RPMI8226 (cell line): ENCODE measurements around the gene ZFP28.

Experiments
- DNase-seq: peaks from one replicate; pipeline ENCODE4 v3.0.0-alpha.2; 2015

The ZFP28 gene

DNA sequence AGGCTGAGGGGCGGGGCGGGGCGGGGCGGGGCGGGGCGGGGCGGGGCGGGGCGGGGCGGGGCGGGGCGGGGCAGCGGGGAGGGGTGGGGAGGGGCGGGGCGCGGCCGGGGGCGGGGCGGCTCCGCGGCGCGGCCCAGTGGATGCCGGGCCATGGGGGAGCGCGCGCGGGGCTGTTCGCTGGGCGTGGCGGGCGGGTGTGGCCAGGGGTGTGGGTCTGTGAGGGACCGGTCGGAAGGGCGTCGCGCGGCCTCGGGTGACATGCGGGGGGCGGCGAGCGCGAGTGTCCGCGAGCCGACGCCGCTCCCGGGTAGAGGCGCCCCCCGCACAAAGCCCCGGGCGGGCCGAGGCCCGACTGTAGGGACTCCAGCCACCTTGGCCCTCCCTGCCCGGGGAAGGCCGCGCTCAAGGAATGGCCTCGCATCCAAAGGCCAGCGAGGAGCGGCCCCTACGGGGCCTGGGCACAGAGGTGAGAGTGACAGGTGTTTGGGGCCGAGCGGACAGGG is at the start of gene ZFP28:
TSS of gene ZFP28 (plus strand) at position 188 of the 503 bp plus-strand sequence. CDS start at position 259, 71 bp downstream.
- DNase-seq, result no peak

DNA sequence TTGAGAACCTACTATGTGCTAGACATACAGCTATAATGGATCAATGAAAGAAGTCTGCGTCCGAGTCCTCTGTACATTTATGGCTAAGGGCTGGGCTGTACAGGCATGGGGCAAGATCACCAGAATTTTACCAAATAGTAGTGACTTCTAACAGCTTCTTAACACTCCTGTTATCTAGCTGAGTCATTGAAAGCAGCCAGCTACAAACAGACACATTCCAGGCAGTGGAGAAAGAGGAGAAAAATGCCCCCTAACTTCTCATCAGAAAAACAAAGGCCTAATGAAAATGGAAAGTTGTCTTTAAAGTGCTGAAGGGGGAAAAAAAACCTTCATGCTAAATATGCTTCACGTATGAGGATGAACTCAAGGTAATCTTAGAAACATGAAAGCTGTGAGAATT is 47.3 kb upstream of the ZFP28 start:
- DNase-seq, result no peak

DNA sequence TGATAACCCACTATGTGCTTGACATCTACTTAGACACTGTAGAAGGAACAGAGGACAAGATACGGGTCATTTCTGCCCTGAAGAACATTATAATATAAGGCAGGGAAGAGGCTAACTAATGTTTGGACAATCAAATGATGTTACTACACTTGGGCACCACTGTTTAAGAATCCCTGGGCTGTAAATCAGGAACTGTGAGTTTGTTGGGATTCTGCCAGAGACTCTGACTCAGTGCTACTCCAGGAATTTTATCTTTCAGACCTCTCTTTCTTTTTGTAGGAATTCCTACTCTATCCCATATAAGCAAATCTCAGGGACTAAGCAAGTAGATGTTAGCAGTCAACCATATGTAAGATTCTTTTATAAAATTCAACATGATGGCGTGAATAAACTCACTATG is 34.2 kb upstream of the ZFP28 start:
- no peak for DNase-seq

DNA sequence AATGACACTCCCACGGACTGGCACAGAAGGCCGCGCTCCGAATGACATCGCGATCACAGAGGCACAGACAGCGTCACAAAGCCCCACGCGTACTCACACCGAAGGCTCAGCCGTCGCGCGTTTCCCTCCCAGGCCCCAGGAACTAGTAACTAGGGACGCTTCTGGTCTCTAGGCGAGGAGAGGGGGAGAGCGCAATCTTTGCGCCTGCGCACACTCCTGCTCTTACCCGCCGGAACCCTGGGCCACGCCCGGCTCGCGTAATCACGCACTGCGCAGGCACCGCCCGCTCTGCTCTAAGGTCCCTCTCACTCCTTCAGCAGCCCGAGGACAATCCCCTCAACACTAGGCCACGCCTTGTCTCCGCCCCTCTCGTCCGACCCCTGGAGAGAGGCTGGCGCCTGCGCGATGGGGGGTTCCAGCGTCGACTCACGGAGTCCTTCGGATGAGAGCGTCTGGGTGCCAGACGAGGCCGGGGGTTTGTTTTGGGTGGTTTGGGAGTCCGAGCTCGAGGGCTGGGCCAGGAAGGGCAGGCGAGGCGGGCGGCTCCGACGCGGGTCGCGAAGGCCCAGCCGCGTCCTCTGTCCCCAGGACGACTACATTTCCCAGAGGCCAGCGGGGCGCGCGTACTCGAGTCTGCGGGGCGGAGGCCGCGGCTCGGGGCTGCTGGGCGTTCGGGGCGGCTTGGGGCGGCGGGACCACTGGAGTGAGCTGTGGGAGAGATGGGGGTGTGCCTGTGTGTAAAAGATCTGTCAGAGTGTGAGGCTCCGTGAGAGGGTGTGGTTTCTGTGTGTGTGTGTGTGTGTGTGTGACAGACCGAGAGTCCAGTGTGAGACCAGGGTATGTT is 31.1 kb upstream of the ZFP28 start, which contains the start of gene ZNF471:
TSS of gene ZNF471 (plus strand) at position 410 of the 844 bp plus-strand sequence. CDS start 3,717 bp downstream, outside the sequence.
- no peak for DNase-seq

DNA sequence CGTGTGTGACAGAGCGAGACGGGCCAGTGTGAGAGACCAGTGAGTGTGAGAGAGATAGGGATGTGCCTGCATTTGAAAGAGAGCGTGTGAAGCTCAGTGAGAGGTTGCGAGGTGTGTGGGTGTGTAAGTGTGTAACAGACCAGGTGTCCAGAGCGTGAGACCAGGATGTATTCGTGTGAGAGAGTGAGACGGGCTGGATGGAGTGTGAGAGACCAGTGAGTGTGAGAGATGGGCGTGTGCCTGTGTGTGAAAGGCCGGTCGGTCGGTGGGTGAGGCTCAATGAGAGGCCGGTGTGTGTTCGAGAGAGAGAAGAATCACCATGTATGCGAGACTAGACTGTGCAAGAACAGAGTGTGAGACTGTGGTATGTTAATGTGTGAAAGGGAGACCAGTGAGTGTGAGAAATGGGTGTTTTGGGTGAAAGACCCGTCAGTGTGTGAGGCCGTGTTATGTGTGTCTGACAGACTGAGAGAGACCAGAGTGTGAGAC is 30.4 kb upstream of the ZFP28 start:
- no peak for DNase-seq

DNA sequence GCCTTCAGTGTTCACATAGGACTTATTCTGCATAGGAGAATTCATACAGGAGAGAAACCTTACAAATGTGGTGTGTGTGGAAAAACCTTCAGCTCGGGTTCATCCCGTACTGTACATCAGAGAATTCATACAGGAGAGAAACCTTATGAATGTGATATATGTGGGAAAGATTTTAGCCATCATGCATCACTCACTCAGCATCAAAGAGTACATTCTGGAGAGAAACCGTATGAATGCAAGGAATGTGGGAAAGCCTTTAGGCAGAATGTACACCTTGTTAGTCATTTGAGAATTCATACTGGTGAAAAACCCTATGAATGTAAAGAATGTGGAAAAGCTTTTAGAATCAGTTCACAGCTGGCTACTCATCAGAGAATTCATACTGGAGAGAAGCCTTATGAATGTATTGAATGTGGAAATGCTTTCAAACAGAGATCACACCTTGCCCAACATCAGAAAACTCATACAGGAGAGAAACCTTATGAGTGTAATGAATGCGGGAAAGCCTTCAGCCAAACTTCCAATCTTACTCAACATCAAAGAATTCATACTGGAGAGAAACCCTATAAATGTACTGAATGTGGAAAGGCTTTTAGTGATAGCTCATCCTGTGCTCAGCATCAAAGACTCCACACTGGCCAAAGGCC is 13.4 kb upstream of the ZFP28 start:
- no peak for DNase-seq

DNA sequence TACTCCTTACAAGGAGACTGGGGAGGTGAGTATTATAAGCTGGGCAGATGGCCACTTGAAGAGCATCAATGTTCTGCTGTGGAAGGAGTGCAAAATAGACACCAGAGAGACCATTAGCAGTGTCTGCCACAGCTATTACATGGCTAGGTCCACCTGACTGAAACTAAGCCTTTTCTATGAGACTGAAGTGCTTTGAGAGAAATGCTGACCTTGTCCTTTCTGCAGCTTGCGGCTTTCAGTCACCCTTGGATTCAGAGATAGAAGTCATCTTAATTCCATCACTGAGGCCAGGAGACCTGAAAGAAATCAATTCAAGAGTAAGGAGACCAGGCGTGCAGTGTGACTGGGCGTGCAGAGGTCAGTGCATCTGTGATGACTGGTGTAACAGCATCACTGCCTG is 1.3 kb upstream of the ZFP28 start:
- DNase-seq, result no peak

DNA sequence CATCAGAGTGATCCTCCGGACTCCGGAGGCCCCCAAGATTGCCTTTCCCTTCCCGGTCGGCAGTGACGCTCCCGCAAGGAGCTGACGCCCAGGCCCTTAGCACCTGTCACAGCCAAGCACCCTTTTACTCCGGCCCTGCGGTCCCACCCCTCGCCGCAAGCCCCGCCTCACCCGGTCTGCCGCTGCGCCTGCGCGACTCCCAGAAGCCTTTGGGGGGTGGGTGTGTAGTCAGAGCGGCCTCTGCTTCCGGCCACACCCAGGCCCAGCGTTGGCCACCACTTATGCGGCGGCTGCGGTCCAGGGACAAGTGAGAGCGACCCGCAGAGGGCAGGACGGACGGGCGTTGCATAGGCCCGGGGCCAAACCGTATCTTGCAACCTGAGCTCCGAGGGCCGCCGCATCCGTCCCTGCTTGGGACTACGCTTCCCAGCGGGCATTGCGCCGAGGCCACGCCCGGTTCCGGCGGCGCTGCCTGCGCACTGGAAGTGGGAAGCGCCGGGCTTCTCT is 441 bp upstream of the ZFP28 start:
- DNase-seq, result no peak

DNA sequence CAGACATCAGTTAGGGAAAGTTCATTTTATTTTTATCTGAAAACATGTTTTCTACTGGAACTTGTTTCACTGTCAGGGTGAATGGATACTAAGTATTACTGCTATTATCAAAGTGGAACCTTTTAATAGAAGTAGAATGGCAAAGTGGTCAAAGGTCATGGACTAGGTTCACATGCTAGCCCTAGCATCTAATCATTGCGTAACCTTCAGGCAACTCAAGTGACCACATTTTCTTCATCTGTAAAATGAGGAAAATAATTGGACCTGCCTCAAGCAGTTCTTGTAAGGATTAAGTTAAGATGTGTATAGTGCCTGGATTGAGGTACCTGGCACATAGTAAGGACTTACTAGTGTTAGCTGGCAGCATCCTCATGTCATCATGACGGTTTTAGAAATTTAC is 5.0 kb downstream of the ZFP28 start:
- DNase-seq, result no peak

DNA sequence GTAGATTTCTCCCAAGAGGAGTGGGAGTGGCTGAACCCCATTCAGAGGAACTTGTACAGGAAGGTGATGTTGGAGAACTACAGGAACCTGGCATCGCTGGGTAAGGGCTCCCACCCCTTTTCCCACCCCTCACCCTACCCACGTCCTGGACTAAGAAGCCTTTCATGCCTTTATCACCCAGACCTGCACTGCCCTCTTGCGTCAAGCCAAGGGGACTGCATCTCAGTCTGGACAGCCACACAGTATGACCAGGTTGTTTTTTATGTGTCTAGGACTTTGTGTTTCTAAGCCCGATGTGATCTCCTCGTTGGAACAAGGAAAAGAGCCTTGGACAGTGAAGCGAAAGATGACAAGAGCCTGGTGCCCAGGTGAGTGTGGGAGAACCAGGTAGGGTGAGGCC is 8.8 kb downstream of the ZFP28 start:
- peak; percentile 7 for DNase-seq

DNA sequence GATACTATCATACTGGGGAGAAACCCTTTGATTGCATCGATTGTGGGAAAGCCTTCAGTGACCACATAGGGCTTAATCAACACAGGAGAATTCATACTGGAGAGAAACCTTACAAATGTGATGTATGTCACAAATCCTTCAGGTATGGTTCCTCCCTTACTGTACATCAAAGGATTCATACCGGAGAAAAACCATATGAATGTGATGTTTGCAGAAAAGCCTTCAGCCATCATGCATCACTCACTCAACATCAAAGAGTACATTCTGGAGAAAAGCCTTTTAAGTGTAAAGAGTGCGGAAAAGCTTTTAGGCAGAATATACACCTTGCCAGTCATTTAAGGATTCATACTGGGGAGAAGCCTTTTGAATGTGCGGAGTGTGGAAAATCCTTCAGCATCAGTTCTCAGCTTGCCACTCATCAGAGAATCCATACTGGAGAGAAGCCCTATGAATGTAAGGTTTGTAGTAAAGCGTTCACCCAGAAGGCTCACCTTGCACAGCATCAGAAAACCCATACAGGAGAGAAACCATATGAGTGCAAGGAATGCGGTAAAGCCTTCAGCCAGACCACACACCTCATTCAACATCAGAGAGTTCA is 15.6 kb downstream of the ZFP28 start:
- no peak for DNase-seq

DNA sequence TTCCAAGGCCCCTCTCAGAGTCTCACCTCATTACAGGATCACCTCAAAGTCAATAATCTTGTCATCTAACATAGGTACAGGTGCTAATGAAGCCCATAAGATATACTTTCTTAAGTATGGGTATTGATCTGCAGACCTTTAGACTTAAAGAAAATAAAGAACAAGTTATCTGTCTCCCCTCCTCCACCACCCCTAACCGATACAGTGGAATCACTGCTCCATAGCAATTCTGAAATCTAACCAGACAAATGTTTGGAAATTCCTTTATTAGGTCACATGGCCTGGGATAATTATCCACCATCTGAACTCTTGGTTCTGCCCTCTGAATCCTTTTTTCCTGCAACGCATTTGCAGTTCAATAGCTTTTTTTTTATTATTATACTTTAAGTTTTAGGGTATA is 24.0 kb downstream of the ZFP28 start:
- no peak for DNase-seq

DNA sequence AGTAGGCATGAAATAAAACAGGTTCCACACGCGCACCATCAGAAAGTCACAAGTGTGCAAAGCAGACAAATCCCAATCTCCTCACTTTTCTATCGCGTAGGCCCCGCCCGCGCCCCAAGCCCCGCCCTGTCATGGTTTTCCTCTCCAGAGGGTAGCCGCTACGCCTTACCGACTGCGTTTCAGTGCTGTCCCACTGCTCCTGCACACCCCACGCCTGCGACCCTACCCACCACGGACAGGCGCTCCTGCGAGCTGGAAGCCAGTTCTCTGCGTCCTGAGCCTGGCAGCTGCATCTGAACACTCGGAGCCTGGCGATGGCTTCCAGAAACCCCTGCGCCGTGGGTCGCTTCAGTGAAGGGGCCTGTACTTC is 28.1 kb downstream of the ZFP28 start:
- peak; percentile 27 for DNase-seq

DNA sequence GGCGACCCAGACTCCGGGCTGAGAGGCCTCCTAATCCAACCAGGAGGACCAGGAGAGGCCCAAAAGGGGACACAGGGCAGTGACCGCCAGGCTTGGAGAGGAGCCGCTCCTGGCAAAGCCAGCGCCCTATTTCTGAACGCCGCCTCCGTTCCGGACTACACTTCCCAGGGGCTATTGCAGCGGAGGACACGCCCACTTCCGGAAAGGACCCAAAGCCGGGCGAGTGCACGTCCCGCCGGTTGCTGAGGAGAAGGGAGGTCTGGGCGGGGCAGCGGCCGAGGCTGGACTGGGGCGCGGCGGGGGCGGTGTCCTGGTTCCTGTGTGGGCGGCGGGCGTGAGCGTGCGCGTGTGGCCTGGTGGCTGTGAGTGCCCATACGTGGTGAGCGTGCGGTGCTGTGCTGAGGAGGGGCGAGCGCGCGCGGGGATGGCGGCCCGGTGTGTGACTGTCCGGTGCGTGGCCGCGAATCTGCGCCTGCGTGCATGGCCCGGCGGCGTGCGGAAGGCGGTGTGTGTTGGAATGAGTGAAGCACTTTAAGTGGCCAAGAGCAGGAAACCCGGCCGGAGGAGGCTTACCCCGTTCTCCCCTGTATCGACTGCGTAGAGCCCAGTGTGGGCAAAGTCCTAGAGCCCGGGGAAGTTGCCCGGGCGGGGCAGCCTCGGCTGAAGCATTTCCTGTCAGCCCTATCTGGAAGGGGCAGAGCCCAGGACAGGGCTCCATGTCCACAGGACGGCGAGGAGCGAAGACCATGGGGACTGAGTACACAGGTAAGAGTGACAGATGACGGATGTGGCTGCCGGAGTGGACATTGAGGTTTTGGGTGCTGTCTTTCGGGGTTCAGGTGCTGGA is 28.7 kb downstream of the ZFP28 start, which contains the start of gene ZNF470:
TSS of gene ZNF470 (plus strand) at position 195 of the 847 bp plus-strand sequence. CDS start 2,844 bp downstream, outside the sequence.
- DNase-seq, result peak; percentile 93

DNA sequence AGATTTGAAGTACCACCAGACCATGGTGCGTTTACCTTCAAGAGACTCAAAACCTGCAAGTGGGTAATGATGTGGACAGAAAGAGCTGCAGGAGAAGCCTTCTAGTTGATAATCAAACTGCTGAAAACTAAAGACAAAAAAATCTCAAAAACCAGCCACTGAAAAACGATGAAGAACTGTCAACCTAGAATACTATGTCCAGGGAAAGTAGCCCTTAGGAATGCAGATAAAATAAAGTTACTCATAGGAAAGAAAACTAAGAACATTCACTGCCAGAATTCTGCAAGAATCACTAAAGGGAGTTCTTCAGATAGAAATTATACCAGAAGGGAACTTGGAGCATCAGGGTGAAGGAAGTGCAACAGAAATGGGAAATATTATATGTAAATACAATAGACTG is 33.8 kb downstream of the ZFP28 start:
- no peak for DNase-seq

DNA sequence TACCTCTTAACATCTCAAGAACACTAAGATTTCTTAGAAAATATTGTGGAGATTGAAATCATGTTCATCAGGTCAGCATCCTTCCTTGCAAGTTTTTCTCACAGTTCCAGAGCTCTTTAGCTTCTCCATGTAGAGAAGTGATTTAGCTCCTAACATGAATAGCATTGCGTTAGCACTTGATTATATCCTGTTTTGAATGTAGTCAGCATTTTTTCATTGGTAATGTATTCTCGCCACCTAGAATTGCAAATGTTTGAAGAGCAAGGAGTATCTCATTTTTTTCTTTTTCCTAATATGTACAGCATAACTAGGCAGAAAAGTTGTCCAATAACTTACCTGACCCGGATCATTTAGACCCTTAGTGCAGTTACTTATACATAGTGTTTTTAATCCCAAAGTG is 35.2 kb downstream of the ZFP28 start:
- DNase-seq, result no peak

DNA sequence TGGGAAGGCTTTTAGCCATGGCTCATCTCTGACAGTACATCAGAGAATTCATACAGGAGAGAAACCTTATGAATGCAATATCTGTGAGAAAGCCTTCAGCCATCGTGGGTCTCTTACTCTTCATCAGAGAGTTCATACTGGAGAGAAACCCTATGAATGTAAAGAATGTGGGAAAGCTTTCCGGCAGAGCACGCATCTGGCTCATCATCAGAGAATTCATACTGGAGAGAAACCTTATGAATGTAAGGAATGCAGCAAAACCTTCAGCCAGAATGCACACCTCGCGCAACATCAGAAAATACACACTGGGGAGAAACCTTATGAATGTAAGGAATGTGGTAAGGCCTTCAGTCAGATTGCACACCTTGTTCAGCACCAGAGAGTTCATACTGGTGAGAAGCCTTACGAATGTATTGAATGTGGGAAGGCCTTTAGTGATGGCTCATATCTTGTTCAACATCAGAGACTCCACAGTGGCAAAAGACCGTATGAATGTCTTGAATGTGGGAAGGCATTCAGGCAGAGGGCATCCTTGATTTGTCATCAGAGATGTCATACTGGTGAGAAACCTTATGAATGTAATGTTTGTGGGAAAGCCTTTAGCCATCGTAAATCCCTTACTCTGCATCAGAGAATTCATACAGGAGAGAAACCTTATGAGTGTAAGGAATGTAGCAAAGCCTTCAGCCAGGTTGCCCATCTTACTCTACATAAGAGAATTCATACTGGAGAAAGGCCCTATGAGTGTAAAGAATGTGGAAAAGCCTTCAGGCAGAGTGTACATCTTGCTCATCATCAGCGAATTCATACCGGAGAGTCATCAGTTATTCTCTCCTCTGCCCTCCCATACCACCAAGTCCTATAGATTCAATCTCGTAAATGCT is 39.2 kb downstream of the ZFP28 start:
- DNase-seq, result no peak

DNA sequence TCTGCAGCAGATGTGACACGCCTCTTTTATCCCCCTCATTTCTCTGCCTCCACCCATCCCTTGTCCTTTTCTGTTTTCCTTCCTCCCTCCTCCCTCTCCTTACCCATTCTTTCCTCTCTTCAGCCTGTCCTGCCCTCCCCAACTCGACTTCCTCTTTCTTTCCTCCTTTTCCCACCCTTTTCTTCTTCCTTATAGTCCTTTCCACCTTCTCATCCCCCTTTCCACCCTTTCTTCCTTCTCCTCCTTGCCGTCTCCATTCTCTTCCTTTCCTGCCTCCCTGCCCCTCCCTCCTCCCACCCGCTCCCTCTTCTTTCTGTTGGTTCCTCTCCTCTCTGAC is 55.7 kb downstream of the ZFP28 start:
- DNase-seq, result no peak

DNA sequence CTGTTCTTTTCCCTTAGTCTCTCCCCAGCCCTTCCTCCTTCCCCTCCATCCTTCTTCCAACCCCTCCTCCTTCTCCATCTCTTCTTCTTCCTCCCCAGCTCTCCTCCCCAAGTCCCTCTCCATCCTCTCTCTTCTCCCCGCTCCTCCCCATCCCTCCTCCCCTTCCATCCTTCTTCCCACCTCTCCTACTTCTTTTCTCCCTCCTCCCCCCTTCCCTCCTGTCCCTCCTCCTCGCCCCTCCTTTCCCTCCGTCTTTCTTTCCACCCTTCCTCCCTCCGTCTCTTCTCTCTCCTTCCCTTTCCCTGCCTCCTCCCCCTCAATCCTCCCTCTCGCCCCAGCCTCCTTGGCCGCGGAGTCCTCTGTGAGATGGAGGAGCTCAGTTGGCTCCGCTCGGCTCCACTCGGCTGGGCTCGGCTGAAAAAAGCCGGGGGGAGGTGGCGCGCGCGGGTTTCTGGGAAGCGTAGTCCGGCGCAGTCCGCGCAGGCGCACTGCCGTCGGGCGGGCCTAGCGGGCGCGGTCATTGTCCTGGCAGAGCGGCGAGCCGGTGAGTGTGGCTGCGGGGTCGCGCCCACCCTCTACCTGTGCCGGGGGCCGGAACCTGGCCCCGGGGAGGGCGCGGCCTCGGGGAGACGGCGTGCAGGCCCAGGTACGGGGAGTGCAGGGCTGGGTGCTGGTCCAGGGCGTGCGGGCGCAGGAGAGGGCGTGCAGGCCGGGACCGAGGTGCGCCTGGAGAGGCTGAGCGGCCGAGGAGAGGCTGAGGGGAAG is 56.2 kb downstream of the ZFP28 start, which contains the start of gene ZNF71:
TSS of gene ZNF71 (plus strand) at position 520 of the 765 bp plus-strand sequence. CDS start 6,257 bp downstream, outside the sequence.
- DNase-seq, result peak; percentile 90

DNA sequence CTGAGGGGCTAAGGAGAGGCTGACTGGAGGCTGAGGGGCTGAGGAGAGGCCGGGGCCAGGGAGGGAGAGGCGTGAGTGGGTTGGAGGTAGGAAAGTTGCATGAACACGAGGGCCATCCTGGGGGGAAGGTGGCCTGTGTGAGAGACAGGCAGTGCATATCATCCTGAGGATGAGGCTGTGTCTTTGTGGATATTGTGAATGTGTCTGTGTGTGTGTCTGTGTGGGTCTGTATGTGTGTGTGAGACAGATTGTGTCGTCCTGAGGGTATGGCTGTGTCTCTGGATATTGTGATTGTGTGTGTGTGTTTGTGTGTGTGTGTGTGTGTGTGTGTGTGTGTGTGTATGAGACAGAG is 56.8 kb downstream of the ZFP28 start:
- no peak for DNase-seq
